Stimulated activated CD8-positive, alpha-beta memory T cell treated with anti-CD3 and anti-CD28 coated beads, Interleukin-15, amount 100 ng/mL, for 48 hours (primary cell): Measurements from ENCODE around the gene TMSB4Y.

ENCODE experiments used
- DNase-seq, 2 donors: peaks; one replicate each; pipeline ENCODE4 v3.0.0-alpha.2; 2020; ENCODE audit warnings: low read depth in 2 of 2

TMSB4Y gene

GRCh38 chrY:13703568-13703968 lies at the start of gene TMSB4Y:
Gene TMSB4Y (plus strand): TSS chrY:13703899.
- DNase-seq = peak in 1 of 2 donors; percentile 70

- no peak for DNase-seq
Observed at GRCh38 chrY:13664162-13664561, 39.5 kb upstream of the TMSB4Y start.

- no peak for DNase-seq
Observed at GRCh38 chrY:13671122-13671521, 32.6 kb upstream of the TMSB4Y start.

GRCh38 chrY:13702276-13702675 lies 1.4 kb upstream of the TMSB4Y start:
- no peak for DNase-seq

GRCh38 chrY:13704121-13704930 lies 627 bp downstream of the TMSB4Y start:
- no peak for DNase-seq

GRCh38 chrY:13705197-13705596 lies 1.5 kb downstream of the TMSB4Y start:
- DNase-seq = no peak

- DNase-seq = no peak
Observed at GRCh38 chrY:13708038-13708437, 4.3 kb downstream of the TMSB4Y start.

GRCh38 chrY:13718996-13719395 lies 15.3 kb downstream of the TMSB4Y start:
- DNase-seq = no peak

- DNase-seq = no peak
Observed at GRCh38 chrY:13729517-13729916, 25.8 kb downstream of the TMSB4Y start.

- no peak for DNase-seq
Observed at GRCh38 chrY:13738618-13739017, 34.9 kb downstream of the TMSB4Y start.

GRCh38 chrY:13751289-13752071 lies 47.8 kb downstream of the TMSB4Y start:
- peak in 1 of 2 donors; percentile 32 for DNase-seq

GRCh38 chrY:13754661-13755060 lies 51.0 kb downstream of the TMSB4Y start:
- no peak for DNase-seq
